Measurements from ENCODE around the gene GCHFR.

GRCh38 chr15:40766194-40766815, 2.4 kb downstream of the GCHFR start:
- TF ChIP-seq, protein P1, sequence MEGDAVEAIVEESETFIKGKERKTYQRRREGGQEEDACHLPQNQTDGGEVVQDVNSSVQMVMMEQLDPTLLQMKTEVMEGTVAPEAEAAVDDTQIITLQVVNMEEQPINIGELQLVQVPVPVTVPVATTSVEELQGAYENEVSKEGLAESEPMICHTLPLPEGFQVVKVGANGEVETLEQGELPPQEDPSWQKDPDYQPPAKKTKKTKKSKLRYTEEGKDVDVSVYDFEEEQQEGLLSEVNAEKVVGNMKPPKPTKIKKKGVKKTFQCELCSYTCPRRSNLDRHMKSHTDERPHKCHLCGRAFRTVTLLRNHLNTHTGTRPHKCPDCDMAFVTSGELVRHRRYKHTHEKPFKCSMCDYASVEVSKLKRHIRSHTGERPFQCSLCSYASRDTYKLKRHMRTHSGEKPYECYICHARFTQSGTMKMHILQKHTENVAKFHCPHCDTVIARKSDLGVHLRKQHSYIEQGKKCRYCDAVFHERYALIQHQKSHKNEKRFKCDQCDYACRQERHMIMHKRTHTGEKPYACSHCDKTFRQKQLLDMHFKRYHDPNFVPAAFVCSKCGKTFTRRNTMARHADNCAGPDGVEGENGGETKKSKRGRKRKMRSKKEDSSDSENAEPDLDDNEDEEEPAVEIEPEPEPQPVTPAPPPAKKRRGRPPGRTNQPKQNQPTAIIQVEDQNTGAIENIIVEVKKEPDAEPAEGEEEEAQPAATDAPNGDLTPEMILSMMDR (IDR thresholded peaks at IDR 0.05): no peak
- TF ChIP-seq POLR2A (IDR thresholded peaks at IDR 0.05): no peak

Measured in Peyer's patch (tissue), 4 donors.